ENCODE measurements around the gene ST6GALNAC1.

GRCh38 chr17:76672892-76673291 lies 29.3 kb upstream of the ST6GALNAC1 start:
- TF ChIP-seq TCF7L2 (IDR thresholded peaks at IDR 0.05; ENCODE audit: borderline replicate concordance, extremely low read depth, insufficient read depth, insufficient read length) (no peak), MAX (IDR thresholded peaks at IDR 0.05) (no peak), POLR2A (IDR thresholded peaks at IDR 0.05; ENCODE audit: borderline replicate concordance, extremely low read depth, insufficient read depth, insufficient read length) (no peak), REST (IDR thresholded peaks at IDR 0.05; ENCODE audit: low read depth) (no peak), CTCF (IDR thresholded peaks at IDR 0.05 in 2 of 3, conservative IDR thresholded peaks at IDR 0.05 in 1 of 3; ENCODE audit: borderline replicate concordance in 1 of 3, insufficient read depth in 1 of 3, low read depth in 2 of 3, low read length in 2 of 3) (no peak), YY1 (IDR thresholded peaks at IDR 0.05; ENCODE audit: extremely low read depth, insufficient replicate concordance, low read depth, low read length) (no peak), JUND (IDR thresholded peaks at IDR 0.05) (no peak), ZNF274 (IDR thresholded peaks at IDR 0.05; ENCODE audit: low read depth, low read length) (no peak), EGR1 (IDR thresholded peaks at IDR 0.05; ENCODE audit: low read depth) (no peak)

Measured in HCT116 (cell line).